NCI-H446 (cell line): ENCODE measurements around the gene NPSR1.

ENCODE experiments used
- DNase-seq, 2 experiments: peaks; one replicate each; lab custom pipeline; 2025; lab: John Stamatoyannopoulos, UW

The NPSR1 gene

GRCh38 chr7:34723338-34723737, 65.3 kb downstream of the NPSR1 start:
- DNase-seq = no peak

- no peak for DNase-seq
These were observed 66.0 kb downstream of the NPSR1 start for GRCh38 chr7:34723866-34724490.

GRCh38 chr7:34726221-34726620, 68.2 kb downstream of the NPSR1 start:
- peak in 1 of 2 experiments; percentile 29 for DNase-seq

- no peak for DNase-seq
These were observed 69.5 kb downstream of the NPSR1 start for GRCh38 chr7:34727464-34727995.

GRCh38 chr7:34728156-34728555, 70.1 kb downstream of the NPSR1 start:
- no peak for DNase-seq

- DNase-seq = no peak
These were observed 76.8 kb downstream of the NPSR1 start for GRCh38 chr7:34734771-34735170.

GRCh38 chr7:34735526-34735925, 77.5 kb downstream of the NPSR1 start:
- no peak for DNase-seq

GRCh38 chr7:34739651-34740300, 81.8 kb downstream of the NPSR1 start:
- no peak for DNase-seq

GRCh38 chr7:34740840-34741239, 82.8 kb downstream of the NPSR1 start:
- DNase-seq = no peak

- DNase-seq = no peak
These were observed 89.3 kb downstream of the NPSR1 start for GRCh38 chr7:34747176-34747781.

GRCh38 chr7:34747867-34748727, 90.1 kb downstream of the NPSR1 start:
- DNase-seq = peak; percentile 92 to 97

GRCh38 chr7:34748728-34749089, 90.7 kb downstream of the NPSR1 start:
- no peak for DNase-seq

- no peak for DNase-seq
These were observed 91.4 kb downstream of the NPSR1 start for GRCh38 chr7:34749446-34749845.

- no peak for DNase-seq
These were observed 92.2 kb downstream of the NPSR1 start for GRCh38 chr7:34750209-34750608.

GRCh38 chr7:34750636-34751035, 92.6 kb downstream of the NPSR1 start:
- DNase-seq = no peak

GRCh38 chr7:34751725-34752643, 94.0 kb downstream of the NPSR1 start:
- no peak for DNase-seq

GRCh38 chr7:34752929-34753328, 94.9 kb downstream of the NPSR1 start:
- no peak for DNase-seq

GRCh38 chr7:34755008-34755407, 97.0 kb downstream of the NPSR1 start:
- no peak for DNase-seq

- DNase-seq = peak; percentile 29 to 84
These were observed 98.0 kb downstream of the NPSR1 start for GRCh38 chr7:34756025-34756437.

- DNase-seq = peak in 1 of 2 experiments; percentile 34
These were observed 98.7 kb downstream of the NPSR1 start for GRCh38 chr7:34756691-34757090.

GRCh38 chr7:34757570-34758110, 99.6 kb downstream of the NPSR1 start:
- DNase-seq = no peak
